HG03280 (cell line): ENCODE data around the gene SLC26A1.

Experiments
- ATAC-seq: cut with Tn5 transposase; IDR thresholded peaks from one replicate; pipeline ENCODE4 v1.9.1; 2021; ENCODE audit warnings: mild to moderate bottlenecking, moderate library complexity; ENCODE audit not compliant: unreplicated experiment

The SLC26A1 gene, protein sequence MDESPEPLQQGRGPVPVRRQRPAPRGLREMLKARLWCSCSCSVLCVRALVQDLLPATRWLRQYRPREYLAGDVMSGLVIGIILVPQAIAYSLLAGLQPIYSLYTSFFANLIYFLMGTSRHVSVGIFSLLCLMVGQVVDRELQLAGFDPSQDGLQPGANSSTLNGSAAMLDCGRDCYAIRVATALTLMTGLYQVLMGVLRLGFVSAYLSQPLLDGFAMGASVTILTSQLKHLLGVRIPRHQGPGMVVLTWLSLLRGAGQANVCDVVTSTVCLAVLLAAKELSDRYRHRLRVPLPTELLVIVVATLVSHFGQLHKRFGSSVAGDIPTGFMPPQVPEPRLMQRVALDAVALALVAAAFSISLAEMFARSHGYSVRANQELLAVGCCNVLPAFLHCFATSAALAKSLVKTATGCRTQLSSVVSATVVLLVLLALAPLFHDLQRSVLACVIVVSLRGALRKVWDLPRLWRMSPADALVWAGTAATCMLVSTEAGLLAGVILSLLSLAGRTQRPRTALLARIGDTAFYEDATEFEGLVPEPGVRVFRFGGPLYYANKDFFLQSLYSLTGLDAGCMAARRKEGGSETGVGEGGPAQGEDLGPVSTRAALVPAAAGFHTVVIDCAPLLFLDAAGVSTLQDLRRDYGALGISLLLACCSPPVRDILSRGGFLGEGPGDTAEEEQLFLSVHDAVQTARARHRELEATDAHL

DNA sequence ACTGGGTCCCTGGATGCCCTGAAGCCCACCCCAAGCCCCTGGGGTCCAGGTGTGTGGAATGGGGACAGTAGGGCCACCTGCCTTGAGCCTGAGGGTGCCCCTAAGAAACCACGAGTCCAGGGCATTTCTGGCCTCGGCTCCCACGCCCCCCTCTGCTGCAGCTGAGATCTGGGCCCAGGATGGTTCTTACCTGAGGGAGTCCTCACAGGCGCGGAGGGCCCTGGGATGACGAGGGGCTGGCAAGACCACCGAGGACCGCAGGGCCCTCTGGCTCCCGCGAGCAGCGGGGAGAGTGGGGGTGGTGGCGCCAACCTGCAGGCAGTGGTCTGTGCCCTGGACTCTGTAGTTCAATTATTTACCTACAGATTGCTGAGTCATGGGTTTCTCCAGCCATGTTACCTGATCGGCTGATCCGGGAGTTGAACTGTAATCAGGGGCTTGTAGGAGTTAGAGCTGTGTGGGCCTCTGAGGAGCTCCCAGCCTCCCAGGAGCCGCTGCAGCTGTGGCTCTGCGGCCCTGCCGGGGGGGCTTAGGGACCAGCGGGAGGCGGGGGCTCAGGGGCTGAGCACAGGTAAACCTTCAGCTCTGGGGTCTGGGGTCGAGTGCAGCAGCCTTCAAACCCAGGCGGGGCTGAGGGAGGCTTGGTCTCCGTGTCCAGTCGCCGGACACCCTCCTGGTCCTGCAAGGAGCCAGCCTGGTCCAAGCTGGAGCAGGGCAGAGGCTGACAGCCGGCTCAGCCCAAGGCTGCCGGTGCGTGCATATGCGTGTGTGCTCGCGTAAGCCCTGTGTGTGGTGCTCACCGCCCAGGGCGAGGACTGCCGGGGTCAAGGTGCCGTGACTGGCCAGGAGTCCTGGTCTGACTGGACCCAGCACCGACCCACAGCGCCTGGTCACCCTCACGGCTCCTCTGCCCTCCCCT lies at the start of gene SLC26A1:
Gene SLC26A1 (minus strand): TSS at position 294 of the 919 bp plus-strand sequence. CDS start 1,701 bp downstream, outside the sequence.
- ATAC-seq: no peak

DNA sequence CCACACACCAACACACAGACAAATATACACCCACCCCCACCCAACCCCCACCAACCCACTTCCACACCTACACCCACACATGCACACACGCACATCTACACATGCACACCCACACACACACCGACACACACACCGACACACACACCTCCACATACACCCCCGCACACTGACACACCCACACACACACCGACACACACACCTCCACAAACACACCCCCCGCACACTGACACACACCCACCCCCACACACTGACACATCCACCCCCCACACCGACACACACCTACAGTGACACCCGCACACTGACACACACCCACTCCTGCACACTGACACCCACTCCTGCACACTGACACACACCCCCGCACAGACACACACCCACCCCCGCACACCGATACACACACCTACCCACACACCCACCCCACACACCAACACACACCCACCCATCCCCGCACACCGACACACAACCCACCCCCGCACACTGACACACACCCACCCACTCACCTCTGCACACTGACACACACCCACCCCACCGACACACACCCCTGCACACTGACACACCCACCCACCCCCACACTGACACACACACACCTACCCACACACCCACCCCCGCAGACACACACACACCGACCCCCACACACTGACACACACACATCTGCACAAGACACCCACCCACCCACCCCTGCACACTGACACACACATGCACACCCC lies 49.3 kb upstream of the SLC26A1 start:
- ATAC-seq: no peak

DNA sequence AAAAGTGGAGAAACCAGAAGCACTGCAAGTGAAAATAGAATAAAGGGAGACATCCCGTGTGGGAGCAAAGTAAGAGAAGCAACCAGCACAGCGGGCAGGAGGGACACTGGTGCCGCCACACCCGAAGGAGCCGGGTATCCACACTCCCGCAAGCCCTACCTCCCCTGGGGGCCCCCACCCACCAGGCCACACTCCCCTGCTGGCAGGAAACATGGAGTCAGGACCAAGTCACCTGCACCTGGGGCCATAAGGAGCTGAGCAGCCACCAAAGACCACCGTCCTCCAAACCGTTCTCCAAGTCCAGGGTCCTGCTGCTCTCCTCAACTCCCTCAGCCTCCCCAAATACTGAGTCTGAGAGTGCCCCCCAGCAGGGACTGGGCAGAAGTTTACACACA lies 48.7 kb upstream of the SLC26A1 start:
- no peak for ATAC-seq

DNA sequence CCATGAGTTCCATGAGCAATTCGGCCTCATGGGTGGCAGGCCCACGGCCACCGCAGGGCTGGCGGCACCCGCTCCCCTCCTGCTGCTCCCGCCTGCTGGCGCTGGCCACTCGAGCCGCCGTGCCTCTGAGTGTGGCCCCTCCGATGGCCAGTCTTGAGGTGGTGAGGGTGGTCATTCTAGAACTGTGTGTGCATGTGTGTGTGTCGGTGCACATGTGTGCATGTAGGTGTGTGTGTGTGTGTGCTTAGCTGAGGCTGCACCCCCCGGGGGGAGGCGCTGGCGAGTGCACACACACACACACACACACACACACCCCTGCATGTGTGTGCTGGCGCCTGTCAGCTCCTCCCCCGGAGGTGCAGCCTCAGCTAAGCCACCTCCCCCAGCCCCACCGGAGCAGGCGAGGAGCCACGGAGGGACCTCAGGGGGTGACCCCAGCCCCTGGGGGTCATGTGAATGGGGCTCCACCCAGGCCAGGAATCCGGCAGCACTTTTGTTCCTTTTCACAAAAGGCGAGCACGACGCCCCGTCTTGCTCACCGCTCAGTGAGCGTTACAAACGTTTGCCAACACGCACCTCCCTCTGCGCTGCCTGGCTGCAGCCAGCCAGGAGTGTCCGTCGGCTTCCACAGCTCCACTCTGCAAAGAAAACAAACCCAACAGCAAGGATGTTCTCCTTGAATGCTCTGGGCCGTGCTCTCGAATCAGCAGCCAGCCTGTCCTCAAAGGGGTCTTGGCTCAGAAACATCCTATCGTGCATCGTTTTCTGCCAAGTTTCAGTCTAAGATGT lies 48.1 kb upstream of the SLC26A1 start:
- no peak for ATAC-seq

DNA sequence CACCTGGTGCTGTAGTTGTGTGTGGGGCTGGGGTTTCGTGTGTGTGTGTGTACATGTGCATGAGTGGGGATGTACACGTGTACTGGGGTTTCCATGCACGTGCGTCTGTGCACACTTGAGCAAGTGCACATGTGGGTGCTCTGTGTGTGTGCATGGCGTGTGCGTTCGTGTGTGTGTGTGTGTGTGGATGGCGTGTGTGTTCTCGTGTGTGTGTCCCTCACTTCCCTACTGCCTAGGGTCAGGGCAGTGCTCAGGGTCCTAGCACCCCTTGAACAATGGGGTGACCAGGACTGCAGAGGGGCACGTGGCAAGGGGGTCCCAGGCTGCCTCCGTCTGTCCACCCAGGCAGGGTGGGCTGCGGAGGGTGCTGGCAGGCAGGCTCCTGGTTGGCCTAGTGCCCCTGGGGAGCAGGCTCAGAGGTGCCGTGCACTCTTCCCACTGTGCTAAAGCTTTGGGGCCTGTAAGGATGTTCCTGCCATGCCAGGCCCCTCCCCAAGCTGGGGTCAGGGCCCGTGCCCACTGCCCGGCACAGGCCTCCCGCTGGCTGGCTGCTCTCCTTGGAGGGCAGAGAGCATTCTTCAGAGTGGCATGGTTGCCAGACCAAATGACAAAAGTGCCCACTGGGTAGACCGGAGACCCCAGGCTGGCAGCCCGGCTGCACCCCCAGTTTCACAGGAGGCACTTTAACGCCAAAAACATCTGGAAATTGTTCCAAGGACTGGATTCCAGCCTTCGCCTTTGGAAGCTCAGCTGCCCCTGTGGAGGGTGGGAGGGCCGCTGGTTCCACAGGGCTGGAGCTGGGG lies 47.3 kb upstream of the SLC26A1 start:
- no peak for ATAC-seq

DNA sequence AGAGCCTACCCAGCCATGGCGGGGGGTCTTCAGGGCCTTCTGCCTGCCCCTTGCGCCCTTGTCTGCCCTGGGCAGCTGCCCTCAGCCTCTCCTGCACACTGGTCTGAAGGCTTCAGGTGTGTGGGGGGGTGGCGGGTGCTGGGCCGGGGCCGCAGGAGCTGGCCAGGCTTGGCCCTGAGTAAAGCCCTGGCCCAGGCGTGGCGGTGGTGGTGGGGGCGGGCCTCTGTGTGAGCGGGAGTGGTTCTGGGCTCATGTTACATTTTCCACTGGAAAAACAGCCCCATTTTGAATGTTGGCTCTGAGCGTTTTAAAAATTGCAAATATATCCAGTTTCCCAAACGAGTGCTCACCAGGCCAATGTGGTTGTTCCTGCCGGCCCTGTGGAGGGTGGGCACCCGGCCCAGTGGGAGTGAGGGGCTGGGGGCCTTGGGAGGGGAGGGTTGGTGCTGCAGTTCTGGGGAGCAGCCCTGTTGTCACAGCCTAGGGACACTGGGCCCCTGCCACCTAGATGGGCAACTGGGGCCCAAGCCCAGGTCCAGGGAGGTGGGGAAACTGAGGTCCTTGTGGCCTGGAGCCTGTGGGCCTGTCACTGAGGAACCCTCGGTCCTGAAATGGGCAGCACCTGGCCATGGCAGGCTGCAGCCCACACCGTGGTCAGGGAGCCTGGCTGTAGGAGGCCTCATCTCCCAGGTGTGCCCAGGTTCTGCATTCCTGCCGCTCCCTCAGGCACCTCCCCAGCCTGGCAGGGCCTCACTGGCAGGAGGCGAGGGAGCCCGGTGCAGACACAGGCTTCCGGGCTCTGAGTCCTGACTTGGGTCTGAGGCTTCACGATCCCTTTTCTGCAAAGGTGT lies 46.5 kb upstream of the SLC26A1 start:
- no peak for ATAC-seq

DNA sequence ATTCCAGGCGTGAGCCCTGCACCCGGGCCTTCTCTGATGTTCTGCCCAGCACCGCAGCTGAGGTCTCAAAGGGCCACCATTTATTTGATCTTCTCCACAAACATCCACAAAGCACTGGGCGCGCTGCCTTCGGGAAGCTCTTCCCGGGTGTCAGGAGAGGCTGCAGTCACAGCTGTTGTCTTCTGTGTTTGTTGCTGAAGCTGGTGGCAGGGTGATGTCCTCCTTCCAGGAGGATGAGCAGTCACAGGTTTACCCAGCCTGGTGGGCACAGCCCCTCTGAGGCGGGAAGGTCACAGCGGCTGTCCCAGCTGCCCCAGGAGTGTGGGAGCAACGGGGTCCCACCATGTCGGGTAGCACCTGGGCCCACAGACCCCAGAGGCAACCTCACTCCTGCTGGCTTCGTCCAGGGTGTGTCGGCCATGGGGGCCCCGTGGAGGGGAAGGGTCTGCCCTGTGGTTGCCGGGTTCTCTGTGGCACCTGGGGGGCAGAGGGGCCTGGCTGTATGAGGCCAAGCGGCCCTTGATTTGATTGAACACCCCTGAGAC lies 45.8 kb upstream of the SLC26A1 start:
- ATAC-seq: no peak

DNA sequence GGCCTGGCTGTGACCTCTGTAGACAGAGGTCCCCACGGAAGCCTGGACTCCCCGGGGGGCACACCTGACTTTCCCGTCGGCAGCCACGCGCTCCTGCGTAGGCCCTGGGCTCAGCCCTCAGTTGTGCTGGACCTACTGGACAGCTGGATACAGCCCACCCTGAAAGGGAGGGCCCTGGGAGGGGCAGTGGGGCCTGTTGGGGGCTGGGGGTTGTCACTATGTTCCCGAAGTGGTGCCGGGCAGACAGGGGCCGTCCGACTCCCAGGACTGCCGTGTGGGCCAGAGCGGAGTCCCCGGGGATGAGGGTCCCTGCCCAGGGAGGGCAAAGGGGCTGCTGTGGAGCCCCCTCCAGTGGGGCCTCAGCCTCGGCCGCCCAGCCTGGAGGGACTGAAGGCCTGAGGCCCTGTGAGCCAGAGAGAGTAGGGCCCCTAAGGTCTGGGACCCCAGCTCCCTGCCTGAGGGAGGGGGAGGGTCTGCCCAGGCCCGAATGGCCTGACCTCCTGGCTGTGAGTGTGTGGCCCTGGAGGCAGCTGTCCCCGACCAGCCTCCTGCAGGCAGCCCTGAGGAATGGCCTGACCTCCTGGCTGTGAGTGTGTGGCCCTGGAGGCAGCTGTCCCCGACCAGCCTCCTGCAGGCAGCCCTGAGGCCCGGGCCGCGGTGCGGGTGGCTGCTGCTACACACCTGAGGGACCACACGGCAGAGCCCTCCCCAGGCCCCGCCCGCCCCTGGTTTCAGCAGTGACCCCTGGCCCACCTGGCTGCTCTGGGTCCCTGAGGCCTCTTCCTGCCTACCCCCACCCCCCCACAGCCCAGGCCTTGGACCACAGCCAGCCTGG lies 44.0 kb upstream of the SLC26A1 start:
- no peak for ATAC-seq

DNA sequence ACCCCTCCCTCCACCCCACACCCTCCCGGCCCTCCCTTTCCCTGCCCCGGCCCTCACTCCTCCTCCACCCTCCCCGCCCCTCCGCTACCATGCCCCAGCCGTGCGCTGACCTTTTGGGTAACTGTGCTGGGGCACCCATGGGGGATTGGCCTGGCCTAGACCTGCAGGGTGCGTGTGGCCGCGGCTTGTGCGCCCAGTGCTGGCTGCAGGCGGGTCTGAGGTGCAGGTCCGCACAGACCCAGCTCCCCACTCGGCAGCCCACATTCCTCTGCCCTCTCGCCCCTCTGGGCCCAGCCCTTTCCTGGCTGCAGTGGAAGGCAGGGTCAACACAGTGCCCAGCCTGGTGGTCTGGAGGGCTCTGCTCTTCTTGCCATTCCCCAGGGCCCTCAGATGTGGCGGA lies 42.9 kb upstream of the SLC26A1 start:
- no peak for ATAC-seq

DNA sequence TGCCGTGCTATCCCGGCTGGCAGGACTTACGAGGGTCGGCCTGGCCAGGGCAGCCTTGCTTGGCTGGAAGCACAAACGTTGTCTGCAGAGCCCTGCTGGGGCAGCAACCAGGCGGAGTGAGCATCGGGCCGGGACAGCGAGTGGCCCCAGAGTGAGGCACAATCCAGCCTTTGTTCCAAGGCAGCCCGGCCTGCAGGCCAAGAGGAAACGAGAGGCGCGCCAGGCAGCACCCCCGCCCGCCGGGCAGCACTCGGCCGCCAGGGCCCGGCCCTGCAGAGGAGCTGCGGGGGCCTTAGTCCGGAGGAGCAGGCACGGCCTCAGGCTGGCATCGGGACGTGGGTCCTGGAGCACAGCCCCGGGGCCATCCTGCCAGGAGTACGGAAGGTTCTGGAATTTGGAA lies 42.3 kb upstream of the SLC26A1 start:
- no peak for ATAC-seq

DNA sequence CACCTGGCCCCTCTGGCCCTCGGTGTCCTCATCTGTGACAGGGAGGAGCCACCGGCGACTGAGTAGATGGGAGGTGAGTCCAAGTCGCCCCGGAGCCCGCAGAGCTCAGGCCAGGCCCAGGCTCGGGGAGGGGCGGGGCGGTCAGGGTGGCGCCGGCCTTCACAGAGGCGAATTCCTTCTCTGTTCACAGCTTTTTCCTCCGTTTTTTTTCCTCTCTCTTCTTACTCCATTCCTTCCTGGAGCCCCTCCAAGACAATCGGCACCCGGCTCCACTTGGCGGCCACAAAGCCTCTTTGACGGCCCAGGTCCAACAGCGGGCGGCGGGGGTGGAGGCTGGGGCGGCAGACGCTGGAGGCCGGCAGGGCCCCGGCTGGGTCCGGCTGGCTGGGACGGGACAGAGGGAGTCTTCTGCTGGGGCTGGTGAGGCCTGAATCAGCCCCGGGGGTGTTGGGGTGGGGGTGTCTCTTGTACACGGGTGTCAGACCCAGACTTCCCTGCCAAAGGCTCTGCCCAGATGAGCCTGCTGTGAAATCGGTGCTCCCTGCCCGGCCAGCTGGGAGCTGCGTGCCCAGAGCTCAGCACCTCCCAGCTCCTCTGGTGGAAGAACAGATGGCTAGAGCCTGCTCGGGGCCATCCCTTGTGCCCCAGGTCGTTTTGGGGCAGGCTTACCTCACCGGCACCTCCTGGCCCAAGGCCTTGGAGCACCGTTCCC lies 40.8 kb upstream of the SLC26A1 start:
- ATAC-seq: no peak

DNA sequence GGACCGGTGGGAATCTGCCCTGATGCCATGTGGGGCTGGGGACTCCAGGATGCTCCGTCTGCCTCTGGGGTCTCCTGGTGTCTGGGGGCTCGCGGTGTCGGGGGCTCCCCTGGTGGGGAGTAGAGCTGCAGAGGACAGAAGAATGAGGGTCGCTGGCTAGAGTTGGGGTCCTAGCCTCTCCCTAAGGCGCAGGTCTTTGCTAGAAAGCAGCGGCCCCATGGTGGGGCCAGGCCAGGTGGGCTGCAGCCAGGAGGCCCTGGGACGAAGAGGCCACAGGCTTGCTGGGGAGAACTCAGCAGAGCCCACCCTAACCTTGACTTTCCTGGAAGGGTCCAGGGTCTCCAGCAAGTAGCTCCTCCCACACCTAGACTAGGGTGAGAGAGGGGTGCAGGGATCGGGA lies 39.7 kb upstream of the SLC26A1 start:
- no peak for ATAC-seq

DNA sequence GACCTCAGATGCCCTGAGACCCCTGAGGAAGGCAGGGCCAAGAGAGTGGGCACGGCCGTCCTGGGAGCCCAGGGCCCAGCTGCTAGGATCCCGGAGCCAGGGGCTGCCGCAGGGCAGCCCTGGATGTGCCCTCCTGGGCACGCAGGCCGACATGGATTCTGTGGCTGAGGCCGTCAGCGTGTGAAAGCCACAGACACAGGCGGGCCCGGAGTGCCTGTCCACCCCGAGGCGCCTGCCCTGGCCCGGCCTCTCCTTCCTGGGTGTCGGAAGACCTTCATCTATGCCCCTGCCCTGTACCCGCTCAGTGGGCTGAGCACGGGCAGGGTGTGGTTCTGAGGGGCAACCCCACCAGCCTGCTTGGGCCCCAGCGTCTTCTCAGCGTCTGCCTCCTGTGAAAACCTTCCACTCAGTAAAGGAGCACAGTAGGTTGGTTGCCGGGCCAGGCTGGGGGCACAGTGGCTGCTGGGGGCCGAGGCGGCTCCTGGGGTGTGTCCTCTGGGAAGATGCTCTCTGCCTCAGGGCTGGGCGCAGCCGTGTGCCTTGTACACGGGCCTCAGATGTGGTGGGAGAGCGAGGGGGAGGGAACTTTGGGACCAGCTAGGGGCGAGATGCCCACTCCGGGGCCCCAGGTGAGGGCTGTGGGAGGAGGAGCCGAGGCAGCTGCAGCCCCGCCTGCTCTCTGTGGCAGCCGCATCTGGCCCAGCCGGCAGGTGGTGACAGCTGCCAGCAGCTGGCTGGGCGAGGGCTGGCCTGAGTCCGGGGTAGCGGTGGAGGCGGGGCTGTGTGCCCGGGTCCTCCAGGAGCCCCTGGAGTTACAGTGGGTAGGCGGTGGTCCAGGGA lies 39.0 kb upstream of the SLC26A1 start:
- ATAC-seq: no peak

DNA sequence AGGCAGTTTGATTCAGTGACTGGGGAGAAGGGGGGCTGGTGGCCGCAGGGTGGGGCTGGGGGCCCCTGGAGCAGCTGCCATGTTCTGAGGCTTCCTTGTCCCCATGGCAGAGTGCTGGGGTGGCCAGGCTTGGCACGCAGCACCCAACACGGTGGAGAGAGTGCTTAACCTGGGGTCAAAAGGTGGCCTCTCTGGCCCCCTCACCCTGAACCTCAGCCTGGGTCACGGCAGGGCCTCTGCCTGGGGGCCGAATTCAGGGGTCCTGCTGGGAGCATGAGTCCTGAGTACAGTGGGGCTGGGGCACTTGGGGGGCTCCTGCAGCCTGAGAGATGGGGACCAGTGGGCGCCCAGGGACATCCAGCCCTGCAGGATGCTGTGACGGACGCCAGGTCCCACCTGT lies 38.1 kb upstream of the SLC26A1 start:
- ATAC-seq: no peak

DNA sequence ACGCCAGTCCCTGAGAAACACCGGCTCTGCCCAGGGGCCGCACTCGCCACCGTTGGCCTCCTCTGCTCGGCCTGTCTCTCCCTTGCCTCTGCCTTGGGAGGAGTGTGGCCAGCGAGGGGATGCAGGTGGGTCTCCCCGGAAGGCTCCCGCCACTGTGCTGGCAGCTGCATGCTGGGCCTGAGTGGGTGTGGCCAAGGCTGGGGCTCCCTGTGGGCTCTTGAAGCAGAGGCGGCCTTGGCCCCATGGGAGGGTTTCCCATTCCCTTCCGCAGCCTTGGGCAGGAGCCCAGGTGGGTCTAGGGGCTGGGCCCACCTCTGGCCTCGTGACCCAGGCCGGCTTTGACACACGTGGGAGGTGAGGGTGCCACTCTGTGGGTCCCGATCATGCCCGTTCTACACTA lies 37.4 kb upstream of the SLC26A1 start:
- no peak for ATAC-seq

DNA sequence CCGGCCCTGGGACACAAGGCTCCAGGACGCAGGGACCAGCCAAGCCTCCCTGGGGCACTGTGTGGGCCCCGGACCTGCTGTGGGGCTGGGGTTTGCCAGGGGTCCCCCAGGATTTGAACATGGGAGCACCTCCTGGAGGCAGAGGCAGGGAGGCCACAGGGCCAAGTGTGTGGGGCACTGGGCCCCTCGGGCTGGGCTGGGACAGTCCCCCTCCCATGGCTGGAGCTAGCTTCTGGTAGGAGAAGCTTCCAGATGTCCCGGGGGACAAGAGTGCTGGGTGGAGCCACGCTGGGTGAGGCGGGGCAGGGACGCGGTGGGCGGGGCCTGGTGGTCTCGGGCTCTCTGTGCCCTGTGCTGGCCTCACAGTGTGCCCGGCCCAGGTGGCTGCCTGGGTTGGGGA lies 36.8 kb upstream of the SLC26A1 start:
- no peak for ATAC-seq
